Putamen (tissue), 1 donor: ENCODE results near the gene MLLT11.
"Not testable (repeated sequence)": the region's sequence is repeated elsewhere in the genome, so short reads cannot be mapped to it uniquely, and the experiment has no call there.

Experiments
- DNase-seq: peaks from one replicate; pipeline ENCODE4 v3.0.0-alpha.2; 2016; ENCODE audit warnings: low spot score

Gene MLLT11

GRCh38 chr1:151056149-151056548 is 4.0 kb upstream of the MLLT11 start:
- DNase-seq = no peak

GRCh38 chr1:151058692-151059091 is 1.5 kb upstream of the MLLT11 start:
- DNase-seq = no peak

- DNase-seq = peak; percentile 79
These were observed 839 bp upstream of the MLLT11 start, which contains the start of gene CDC42SE1 for GRCh38 chr1:151059109-151060006. CDC42SE1 (minus strand) TSS chr1:151059622; CDS start chr1:151055730, 3,892 bp downstream.

- DNase-seq = no peak
These were observed 642 bp downstream of the MLLT11 start for GRCh38 chr1:151060657-151061421.

- no peak for DNase-seq
These were observed 1.5 kb downstream of the MLLT11 start for GRCh38 chr1:151061704-151062103.

GRCh38 chr1:151062741-151063371 is 2.7 kb downstream of the MLLT11 start:
- DNase-seq = peak; percentile 44

GRCh38 chr1:151065089-151065645 is 5.0 kb downstream of the MLLT11 start:
- DNase-seq = no peak

- no peak for DNase-seq
These were observed 7.0 kb downstream of the MLLT11 start for GRCh38 chr1:151067185-151067584.

GRCh38 chr1:151069103-151069486 is 8.9 kb downstream of the MLLT11 start:
- no peak for DNase-seq

GRCh38 chr1:151070474-151071276 is 10.5 kb downstream of the MLLT11 start, which contains the start of gene GABPB2:
GABPB2 (plus strand) TSS chr1:151070761; CDS start chr1:151088190, 17,429 bp downstream.
- DNase-seq = peak; percentile 94

GRCh38 chr1:151072224-151072623 is 12.0 kb downstream of the MLLT11 start:
- DNase-seq = no peak

GRCh38 chr1:151085953-151086559 is 25.9 kb downstream of the MLLT11 start:
- DNase-seq = no peak

GRCh38 chr1:151097426-151097825 is 37.2 kb downstream of the MLLT11 start:
- DNase-seq = not testable (repeated sequence)

GRCh38 chr1:151098126-151098525 is 37.9 kb downstream of the MLLT11 start:
- no peak for DNase-seq

GRCh38 chr1:151104630-151105029 is 44.4 kb downstream of the MLLT11 start:
- DNase-seq = no peak

- no peak for DNase-seq
These were observed 46.7 kb downstream of the MLLT11 start for GRCh38 chr1:151106894-151107293.

- DNase-seq = no peak
These were observed 48.1 kb downstream of the MLLT11 start for GRCh38 chr1:151108331-151108730.

GRCh38 chr1:151113877-151114276 is 53.7 kb downstream of the MLLT11 start:
- no peak for DNase-seq
